Right lobe of liver (tissue), 4 donors: ENCODE results near the gene ERGIC3.

Source experiments
- CTCF ChIP-seq, 4 donors: fragments of 200-600 bp in 3 of 4; fragments of 450-650 bp in 1 of 4; IDR thresholded peaks; one replicate each; pipeline versions ENCODE4 v1.5.1 to v1.8.0; 2016 to 2022; ENCODE audit warnings: antibody characterized with exemption in 4 of 4, mild to moderate bottlenecking in 2 of 4
- POLR2A ChIP-seq: fragments of 450-650 bp; IDR thresholded peaks from one replicate; pipeline ENCODE4 v1.6.1; 2017; ENCODE audit warnings: antibody characterized with exemption, mild to moderate bottlenecking
- donor health status: DM: no; HTN: no; CAD: no.
- donor health status: DM: no; HTN: no; CAD: no.
- donor health status: DM: no; HTN: yes; CAD: no.

- TF ChIP-seq CTCF (IDR thresholded peaks at IDR 0.05) (no peak), POLR2A (no peak)
Measured at GRCh38 chr20:35564905-35565304, 23.0 kb downstream of the ERGIC3 start.
